GM21515 (cell line): ENCODE data around the gene PLXND1.

ENCODE experiments used
- ATAC-seq: cut with Tn5 transposase; IDR thresholded peaks from one replicate; pipeline ENCODE4 v1.9.1; 2021; ENCODE audit not compliant: unreplicated experiment

PLXND1 gene

DNA sequence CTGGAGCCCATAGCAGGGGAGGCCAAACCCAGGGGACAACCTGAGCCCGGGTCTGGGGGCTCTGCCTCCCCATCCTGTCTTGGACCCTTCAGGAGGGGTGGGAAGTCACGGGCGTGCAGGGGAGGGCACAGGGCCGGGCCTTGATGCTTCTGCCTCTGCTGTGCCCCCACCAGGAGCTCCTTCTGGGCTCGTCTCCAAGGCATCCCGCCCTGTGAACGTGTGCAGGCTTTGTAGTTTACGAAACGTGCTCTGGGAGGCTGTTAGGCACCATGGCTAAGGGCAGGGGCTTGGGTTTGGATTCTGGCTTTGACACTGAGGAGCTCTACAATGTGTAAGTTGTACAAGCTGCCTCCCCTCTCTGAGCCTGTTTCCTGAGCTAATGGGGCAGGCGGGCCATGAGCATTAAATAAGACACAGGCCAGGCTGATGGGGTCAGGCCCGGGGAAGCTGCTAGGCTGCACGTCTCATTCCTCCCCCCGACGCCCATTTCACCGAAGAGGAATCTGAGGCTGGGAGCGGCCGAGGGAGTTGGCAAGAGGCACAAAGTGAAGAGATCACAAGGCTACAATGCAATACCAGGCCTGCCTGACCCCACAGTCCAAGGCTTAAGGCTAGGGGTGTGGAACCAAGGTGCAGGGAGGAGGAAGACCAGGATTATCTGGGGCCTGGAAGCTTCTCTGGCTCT is 19.6 kb downstream of the PLXND1 start:
- ATAC-seq: no peak

DNA sequence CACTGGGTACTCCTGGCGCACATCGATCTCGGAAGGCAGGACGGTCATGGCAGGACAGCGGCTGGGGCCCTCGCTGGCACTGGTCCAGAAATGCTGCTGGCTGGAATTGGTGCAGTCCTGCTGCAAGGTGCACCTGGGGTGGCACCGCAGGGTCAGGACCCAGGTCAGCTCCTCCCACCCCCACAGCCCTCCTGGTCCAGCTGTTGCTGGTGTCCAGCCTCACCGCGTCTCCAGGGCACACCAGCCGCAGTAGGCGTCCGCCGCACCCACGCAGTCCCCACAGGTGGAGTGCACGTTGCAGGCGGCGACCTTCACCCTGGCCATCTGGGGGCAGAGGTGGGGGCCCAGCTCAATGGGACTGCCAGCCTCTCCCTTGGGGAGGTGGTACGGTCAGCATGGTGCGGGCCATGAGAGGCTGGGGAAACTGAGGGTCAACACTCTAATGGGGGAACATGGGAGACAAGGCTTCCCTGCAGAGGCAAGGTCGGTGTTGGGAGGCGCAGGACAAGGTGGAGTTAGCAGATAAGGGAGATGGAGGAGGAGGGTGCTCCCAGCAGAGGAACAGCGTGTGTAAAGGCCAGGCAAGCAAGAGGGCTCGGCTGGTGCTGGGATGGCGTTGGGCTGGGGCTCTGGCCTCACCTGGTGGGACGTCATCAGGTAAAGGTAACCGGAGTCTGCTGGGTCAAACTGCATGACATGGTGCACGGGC is 20.4 kb downstream of the PLXND1 start:
- no peak for ATAC-seq

DNA sequence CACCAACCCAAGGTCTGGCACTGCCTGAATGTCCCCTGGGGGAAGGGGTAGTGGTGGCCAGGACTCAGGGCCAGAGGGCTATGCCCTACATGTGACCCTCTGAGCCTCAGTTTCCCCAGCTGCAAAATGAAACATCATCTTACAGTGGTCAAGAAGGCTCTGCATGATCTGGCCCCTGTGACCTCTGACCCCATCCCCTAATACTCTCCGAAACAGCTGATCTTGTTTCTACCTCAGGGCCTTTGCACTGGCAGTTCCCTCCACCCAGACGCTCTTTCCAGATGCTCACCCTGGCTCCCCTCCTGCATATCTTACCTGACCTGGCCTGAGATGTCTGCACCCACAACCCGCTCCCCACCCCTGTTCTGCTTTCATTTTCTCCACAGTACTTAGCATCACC is 21.8 kb downstream of the PLXND1 start:
- ATAC-seq: no peak

DNA sequence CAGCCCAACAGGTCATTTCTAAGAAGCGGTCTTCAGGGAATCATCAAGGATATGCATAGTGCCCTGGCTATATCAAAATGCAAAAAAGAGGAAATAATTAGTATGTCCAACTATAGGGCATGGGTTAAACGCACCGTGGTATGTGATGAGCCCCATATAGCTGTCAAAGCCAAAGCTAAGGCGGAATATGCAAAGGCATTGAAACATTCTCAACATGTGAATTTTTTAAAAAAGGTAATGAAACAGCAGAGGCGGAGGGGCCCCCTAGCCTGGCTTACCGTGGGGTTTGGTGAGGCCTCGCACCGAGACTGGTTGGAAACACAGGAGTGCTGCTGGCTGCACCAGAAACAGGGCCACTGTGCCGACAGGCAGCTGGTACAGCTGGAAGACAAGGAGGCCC is 23.2 kb downstream of the PLXND1 start:
- no peak for ATAC-seq

DNA sequence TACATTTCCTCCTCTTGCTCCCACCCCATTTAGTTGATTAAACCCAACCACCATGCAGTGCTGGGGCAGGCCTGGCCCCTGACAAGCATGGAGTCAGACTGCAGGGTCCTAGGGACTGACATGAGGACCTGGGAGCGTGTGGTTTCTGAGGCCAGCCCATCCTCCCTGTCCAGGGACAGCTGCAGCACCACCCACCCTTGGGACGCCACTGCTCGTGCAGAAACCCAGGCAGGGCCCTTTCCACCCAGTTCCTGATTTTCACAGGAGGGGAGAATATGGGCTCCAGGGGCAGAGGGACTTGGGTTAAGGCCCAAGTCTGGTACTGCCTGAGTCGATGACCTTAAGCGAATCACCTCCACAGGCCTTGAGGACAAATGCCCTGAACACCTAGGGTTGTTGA is 23.7 kb downstream of the PLXND1 start:
- ATAC-seq: no peak

DNA sequence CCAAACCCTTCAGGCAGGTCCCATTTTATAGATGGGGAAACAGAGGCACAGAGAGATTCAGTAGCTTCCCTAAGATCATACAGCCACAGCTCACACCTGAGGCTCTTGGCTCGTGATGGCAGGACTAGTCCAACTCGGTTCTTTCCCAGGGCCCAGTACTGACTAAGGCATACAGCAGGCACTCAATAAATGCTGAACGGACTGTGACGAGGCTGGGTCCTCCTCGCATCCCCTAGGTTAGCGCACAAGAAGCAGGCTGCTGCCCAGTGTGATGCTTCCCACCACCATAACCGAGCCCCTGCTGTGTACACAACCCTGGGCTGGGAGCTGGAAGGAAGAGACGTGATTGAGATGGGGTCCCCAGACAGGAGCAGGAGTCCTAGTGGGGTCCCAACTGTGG is 24.9 kb downstream of the PLXND1 start:
- no peak for ATAC-seq

DNA sequence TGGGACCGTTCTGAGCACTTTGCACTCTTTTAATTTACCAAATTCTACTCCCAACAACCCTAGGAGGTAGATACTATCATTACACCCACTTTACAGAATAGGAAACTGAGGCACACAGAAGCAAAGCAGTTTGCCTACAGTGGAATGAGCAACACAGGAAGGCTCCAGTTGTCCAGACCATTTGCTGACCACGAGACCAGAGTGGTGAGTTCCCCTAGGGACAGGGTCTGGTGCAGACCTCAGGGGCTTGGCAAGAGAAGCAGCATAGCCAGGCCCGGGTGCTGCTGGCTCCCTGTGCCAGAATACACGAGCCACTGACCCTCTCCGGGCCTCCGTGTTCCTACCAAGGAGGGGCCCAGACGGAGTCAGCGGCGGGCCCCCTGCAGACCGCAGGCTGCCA is 26.5 kb downstream of the PLXND1 start:
- no peak for ATAC-seq

DNA sequence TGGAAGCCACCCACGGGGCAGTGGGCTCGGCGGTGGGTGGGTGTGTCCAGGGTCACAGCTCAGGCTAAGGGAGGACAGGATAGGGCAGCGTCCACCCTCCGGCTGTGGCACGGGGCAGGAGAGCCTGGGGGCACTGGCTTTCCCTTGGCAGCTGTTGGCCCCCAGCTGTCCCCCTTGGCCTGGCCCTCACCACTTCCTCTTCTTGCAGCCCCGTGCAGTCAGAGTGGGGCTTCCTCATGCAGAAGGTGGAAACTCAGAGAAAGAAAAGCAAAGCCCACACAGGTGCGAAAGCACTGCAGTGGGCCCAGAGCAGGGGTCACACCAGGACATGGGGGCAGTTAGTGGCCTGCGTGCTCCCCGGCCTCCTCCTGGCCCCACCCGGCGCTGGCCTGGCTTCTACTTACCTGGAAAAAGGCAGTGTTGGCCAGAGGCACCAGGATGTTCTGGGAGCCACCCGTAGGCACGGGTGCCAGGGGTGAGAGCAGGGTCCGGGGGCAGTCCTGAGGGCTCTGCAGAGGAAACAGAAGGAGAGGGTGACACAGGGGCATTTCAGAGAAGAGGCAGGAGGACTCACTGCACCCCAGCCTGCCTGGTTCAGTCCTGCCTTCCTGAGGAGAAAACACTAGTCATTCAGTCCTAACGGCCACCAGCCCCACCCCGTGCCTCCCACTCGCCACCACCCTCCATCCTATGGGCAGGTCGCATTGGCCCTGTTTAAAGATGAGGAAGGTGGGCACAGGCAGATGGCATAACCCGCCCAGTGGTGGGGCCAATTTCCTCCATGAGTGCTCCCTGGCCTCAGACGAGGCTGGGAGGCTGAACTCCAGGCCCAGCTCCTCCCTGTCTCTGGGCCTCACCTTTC is 28.3 kb downstream of the PLXND1 start:
- ATAC-seq: peak; percentile 54

DNA sequence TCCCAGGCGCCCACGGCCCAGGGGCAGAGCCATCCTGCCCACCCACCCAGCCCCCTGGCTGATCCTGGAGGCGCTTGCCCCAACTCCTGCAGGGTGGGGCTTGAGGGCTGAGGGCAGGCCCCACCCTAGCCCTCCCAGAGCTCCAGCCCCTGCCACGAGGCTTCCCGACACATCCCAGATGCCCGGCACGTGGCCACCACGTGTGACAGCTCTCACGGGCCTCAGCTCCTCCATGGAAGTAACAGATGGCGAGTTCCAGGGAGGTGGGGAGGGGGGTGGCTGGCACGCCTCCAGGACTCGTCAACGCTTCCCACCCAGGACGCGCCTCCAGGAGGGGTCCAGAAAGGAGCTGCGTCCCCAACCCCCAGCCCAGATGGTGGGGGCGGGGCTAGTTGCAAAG is 29.1 kb downstream of the PLXND1 start:
- ATAC-seq: no peak

DNA sequence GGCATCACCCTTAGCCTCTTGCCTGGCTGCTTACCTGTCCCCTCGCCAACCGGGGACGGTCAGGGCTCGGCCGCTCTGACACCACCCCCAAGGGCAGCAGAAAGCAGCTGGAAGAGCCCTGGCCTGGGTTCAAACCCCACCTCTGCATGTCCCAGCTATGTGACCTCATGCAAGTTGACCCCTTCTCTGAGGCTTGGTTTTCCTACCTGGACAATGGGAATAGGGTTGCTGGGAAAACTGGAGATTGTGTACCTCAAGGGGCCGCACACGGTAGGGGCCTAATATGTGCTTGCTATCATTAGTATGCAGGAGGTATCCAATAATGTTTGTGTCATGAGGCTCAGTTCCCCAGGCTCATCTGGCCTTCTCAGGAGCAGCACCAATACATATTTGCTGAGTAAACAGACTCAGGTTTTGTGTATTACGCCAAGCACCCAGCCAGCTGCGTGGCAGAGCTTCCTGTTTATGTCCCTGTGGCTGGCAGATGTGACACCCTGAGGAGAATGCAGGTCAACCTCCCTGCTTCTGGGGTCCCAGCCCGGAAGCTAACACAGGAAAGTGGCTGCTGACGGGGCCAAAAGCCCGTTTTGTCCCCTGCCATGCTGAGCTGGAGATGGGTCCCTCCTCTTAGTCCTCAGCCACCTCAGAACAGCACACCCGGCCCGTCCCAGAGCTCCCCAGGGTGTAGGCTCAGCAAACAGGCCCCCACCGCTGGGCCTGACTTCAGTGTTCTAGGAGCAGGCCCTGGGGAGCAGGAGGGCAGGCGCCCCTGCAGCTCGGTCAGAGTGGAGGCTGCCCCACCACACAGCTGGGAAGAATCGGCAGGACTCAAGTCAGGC is 29.7 kb downstream of the PLXND1 start:
- ATAC-seq: no peak

DNA sequence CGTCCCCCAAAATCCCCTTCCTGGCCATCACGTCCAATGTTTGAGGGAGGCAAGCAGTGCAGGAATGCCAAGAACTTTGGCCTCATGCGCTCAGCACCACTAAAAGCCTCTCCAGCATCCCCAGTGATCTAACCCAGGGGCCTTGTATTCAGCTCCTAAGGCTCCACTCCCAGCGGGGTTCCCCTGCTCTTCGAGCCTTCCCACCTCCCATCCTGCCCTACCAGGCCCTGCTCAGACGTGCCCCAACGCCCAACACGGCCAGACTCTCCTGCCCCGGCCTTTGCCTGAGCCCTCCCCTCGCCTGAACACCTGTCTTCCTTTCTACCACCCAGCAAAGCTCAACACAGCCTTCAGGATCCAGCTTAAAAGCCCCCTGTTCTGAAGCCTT is 30.5 kb downstream of the PLXND1 start:
- ATAC-seq: no peak

DNA sequence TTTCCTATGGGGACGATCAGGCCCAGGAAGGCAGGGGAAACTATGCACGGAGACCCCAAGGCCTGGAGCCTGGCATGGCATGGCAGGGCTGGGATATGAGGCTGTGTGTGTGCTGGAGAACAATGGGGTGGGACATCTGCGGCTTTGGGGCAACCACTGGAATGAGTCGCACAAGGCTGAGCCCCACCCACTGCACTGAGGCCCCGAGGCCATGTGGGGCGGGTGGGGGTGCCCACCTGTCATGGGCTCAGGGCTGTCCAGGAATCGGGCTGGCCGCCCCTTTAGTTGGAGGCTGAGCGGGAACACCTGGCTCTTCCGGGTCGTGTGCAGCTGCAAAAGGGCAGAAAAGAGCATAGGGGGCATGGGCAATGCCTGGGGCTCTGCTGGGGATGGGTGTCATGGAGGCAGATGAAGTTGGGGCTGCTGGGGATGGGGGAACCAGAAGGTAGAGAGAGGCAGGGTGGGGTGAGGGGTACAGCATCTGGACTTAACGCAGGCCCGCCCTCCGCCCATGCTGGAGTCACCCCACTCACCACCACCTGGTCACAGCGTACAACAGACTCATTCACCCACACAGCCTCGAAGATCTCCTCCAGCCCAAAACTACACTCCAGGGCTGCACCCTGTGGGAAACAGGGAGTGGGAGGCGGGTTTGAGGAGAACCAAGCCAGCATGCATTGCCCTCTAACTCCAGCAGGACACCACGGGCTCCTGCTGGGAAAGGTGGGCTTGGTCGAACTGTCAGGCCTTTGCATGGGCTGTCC is 31.1 kb downstream of the PLXND1 start:
- ATAC-seq: no peak

DNA sequence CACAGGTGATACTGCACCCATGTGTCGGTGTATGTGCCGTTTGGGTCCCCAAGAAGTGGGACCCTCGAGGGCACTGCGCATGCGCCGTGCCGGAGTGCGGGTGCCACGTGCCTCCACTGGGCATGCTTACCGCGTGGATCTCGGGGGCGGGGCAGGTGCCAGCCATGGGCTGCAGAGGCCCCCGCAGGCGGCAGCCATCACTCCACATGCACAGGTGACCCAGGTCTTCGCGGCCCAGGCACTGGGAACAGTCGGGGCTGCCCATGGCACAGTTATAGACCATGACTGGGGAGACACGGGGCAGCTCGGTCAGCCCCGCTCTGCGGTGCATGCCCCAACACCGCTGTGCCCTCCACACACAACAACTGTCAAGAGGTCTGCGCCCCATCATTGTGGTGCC is 32.3 kb downstream of the PLXND1 start:
- no peak for ATAC-seq

DNA sequence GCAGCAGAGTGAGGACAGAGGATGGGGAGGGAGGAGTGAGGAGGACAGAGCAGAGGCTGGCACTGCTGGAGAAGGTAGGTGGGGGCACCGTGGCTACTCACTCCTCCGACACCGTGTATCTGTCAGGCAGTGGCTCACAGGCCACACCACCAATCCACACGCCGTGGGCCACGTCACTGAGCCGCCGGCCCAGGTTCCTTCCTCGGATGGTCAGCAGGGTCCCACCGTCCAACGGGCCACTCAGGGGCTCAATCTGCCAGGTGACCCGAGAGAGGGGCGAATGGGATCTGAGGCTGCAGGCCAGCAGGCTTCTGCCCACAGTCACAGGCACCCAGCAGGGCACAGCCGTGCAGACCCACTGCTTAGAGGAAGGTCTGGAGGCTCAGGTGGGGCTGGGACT is 33.0 kb downstream of the PLXND1 start:
- no peak for ATAC-seq

DNA sequence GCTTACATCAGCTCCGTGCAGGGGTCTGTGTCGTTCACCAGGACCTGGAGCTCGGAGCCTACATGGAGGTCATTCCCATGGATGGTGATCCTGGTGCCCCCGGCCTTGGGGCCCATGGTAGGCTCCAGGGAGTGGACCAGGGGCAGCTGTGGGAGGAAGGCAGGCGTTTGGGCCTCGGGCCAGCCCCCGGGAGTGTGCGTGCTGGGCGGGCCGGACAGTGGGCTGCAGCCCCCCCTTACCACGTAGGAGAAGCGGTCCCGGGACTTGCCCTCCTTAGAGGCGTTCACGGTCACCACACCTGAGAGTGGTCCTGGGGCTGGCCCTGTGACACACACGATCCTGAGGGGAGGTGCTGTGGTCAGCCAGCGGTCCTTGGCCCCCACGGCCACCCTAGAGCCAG is 33.9 kb downstream of the PLXND1 start:
- ATAC-seq: no peak

DNA sequence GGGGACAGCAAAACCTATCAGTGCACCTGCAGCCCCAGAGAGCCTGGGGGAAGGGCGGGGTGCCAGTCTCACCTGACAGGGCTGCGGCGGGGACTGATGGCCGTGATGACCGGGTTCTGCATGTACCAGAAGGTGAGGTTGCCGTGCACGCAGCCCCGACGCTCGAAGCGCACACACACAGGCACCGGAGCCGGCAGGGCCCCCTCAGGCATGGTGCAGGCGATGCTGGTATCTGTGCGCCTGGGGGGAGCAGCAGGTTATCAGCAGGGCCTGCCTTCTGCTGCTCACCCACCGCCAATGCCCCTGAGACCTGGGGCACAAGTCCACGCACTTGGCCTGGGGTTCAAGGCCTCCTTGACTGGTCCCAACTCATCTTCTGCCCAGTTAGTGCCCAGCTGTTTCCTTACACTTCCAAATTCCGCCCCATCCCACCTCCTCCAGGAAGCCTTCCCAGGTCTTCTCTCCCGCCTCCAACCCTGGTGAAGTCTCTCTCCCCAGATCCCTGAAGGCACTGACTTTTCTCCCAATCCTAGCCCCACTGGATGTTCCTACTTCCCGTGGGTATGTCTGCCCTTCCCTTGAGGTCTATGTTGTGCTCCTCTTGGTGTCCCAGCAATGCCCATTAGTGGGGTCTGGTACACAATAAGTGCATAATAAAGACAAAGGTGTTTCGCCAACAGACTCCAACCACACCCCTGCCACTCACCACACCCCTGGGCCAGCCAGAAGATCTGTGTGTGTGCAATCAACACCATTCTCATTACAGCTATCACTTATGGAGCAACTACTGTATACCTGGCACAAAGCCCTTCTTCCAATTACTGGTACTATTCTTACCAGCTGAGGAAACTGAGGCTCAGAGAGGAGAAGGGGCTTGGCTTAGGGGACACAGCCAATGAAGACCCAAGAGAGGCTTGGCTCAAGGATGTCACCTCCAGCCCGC is 34.6 kb downstream of the PLXND1 start:
- no peak for ATAC-seq

DNA sequence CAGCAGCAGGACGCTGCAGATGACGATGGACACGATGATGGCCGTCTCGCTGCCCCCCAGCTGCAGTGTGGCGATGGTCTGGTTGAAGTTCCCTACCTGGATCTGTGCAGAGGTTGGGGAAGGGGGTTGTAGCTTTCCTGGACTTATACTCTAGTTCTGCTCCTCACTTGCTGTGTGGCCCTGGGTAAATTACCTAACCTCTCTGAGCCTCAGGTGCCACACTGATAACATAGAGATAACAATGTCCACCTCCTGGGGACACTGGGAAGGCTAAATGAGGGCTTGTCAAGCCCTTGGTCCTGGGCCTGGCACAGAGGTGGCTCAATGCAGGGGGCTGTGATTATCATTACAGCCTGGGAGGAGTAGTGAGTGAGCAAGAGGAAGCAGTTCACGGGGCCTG is 36.6 kb downstream of the PLXND1 start:
- no peak for ATAC-seq

DNA sequence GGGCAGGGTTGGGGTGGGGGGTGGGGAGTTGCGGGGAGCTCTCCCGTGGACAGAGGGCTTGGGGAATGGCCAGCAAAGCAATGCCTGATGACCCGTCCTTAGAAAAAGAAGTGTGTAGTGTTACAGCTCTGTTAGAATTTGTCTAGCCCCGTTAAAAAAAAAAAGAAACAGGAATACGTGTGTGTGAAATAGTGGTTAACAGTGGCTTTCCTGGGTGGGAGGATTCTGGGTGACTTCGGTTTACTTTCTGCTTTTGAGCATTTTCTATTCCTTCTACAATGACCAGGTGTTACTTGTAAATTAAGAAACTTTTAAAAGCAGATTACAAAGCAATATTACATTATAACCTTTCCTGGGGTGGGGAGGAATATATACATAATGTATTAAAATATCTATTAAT is 38.5 kb downstream of the PLXND1 start:
- ATAC-seq: no peak

DNA sequence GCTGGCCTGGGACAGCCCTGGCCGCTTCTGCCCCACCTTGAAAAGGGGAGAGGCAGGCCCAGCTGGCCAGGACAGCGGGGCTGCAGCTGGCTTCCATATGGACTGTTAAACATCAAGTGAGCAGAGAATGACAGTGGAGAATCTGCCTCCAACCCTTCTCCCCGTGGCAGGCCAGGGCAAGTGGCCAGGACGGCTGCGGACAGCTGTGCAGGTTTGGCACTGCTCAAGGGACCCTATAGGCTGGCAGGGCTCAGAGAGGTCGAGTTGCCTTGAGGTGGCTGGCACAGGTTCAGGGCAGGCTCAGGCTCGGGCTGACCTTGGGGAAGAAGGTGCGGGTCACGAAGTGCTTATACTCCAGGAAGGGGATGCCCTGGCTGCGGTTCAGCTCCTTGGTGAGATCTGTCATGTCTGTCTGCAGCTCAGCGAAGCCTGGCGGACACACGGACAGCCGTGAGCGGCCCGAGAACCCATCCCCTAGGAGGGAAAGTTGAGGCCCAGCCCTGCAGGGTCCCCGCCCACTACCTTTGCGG is 39.2 kb downstream of the PLXND1 start:
- ATAC-seq: no peak
